Raji (cell line): ENCODE data around the gene ARRB1.

Experiments
- POLR2A ChIP-seq: IDR thresholded peaks from 2 replicates; pipeline ENCODE4 v1.6.1; 2011; ENCODE audit warnings: low read depth, low read length, control low read depth; ENCODE audit not compliant: insufficient read depth

ARRB1 gene

DNA sequence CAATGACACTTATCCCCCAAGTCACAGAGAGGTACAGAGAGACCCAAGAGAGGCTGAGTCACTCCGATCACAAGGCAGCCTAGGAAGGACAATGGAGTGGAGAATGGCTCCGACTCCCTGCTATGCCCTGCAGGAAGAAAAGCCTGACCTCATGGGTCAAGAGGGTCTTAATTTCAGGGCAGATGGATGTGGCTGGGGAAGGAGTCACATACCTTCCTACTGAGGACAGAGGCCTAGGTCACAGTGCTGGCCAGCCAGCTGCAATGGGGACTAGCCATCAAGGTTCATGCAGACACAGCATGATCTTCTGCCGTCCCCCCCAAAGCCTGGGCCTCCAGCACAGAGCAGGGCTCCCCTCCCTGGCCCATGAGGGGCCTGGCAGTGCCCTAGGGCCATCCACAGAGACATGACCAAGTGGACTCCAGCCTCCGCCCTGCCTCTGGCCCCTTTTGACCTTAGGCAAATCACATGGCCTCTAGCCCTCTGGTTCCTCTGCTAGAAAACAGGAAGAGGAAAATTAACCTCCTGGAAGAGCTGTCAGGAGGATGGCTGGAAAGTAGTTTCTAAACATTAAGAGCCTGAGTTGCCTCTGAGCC lies 1.8 kb downstream of the ARRB1 start:
- no peak for TF ChIP-seq POLR2A

DNA sequence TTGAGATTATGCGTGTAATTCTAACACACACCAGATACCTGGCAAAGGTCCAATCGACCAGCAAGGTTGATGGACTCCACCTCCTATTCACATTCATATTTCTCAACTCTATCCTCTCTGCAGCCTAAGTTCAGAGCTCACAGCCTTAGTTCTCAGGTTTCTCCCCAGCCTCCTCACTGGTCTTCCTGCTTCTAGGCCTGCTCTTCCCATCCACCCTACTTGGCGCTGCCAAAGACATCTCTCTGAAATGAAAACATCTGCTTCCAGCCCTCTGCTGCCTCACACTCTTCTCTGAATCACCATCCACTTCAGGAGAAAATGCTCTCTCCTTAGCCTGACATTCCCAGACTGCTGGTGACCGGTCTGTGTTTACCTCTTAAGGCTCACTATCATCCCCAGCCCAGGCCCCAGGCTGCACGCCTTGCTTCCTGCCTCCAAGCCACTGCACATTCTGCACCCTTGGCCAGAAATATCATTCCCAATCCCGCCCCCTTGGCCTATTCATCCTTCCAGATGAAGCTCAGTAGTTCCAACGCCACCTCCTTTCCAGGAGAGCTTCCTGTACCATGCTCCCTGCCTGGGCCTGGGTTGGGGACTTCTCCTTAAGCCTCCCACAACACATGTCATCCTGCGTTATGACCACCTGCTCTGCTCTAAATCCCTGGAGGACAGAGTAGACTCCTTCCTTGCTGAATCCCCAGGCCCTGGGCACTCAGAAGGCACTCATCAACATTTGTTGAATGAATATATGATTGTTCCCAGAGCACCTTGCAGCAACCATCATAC lies 3.5 kb downstream of the ARRB1 start:
- no peak for TF ChIP-seq POLR2A

DNA sequence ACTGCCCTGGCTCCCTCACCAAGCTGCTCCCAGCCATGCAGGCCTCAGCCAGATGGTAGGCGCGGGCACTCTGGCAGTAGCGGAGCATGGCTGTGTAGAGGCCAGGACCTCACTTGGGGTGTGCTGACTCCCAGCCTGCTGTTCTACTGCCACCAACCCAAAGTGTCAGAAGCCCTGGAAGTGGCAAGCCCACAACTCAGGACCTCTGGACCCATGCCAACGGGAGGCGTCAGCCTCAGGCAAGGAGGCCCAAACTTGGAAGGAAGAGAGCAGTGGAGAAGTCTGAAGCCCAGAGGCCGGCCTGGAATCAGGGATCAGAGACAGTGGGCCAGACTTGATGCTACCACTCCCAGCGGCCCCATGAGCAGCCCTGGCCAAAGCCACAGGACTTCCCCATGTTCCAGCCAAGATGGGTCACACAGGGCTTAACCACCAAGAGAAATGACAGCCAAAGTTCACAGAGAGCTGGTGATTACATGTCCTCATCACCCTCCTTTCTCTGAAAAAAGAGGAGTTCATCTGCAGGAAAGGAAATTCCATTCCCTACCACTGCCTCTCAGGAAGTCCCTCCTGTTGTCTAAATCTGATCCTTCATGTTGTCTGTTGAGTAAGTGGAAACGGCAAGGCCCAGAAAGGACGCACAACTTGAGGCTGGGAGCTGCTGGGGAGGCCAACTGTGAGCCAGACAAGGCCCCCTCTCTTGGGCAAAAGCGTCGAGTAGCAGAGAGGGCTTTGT lies 4.4 kb downstream of the ARRB1 start:
- TF ChIP-seq POLR2A: no peak

- TF ChIP-seq POLR2A: no peak
Measured at GRCh38 chr11:75346296-75346695, 5.2 kb downstream of the ARRB1 start.

- no peak for TF ChIP-seq POLR2A
Measured at GRCh38 chr11:75345455-75346160, 5.9 kb downstream of the ARRB1 start.

DNA sequence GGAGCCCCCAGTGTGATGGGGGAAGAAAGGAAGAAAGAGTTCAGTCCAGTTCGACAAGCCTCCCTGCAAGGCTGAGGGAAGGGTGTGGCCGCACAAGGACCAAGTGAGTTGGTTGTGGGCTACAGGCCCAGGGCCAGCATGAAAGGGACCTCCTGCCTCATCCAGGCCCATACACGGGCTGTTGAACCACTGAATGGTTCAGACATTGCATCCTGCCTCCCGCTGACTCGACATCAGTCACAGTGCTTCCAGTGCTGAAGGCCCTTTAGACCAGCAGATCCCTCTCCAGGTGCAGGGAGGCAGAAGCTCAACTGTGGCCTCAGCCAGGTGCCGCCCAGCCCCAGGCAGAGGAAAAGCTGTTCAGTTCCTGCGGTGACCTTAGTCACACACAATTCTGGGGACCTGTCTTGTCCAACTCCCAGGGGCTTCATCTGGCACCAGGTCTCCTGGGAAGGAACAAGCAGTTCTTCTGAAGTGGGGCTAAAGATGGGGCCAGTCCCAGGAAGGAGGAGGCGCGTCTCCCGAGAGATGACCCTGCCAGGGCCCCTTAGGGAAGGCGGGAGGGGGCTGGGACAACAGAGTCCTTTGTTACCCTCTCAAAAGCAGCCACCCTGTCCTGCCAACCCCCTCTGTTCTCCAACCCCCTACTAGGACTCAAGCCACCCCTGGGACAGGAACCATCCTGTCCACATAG lies 6.6 kb downstream of the ARRB1 start:
- no peak for TF ChIP-seq POLR2A

- TF ChIP-seq POLR2A: no peak
Measured at GRCh38 chr11:75344186-75344585, 7.3 kb downstream of the ARRB1 start.

- no peak for TF ChIP-seq POLR2A
Measured at GRCh38 chr11:75342966-75343870, 8.2 kb downstream of the ARRB1 start.

DNA sequence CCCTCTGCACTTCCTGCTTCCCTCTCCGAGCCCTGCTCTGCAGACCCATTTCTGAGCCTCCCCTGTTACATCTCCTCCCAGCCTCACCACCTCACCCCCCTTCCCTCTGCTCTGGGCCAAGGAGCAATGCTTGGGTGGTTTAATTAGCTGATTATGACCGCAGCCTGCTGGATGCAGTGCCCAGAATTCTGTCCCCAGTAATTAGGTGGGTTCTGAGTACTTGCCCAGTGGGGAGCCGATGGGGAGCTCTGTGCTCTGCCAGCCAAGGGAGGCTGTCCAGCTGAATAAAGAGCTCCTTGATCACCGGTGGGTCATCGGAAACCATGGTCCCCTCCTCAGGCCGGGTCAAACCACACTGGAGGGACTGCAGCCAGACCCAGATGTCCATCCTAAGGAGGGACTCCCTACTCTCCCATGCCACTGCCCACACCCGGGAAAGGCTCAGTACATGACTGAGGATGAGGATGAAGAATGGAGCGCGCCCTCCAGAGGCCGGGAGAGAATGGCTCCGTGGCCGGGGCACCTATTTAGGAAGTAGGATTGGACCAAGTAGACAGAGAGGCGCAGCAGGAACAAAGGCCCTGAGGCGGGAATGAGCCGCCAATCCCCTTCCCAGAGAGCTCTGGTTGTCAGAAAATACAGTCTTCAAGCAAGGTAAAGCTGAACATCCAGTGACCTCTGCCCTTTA lies 9.1 kb downstream of the ARRB1 start:
- no peak for TF ChIP-seq POLR2A

GRCh38 chr11:75341612-75342011 lies 9.8 kb downstream of the ARRB1 start:
- TF ChIP-seq POLR2A: no peak

DNA sequence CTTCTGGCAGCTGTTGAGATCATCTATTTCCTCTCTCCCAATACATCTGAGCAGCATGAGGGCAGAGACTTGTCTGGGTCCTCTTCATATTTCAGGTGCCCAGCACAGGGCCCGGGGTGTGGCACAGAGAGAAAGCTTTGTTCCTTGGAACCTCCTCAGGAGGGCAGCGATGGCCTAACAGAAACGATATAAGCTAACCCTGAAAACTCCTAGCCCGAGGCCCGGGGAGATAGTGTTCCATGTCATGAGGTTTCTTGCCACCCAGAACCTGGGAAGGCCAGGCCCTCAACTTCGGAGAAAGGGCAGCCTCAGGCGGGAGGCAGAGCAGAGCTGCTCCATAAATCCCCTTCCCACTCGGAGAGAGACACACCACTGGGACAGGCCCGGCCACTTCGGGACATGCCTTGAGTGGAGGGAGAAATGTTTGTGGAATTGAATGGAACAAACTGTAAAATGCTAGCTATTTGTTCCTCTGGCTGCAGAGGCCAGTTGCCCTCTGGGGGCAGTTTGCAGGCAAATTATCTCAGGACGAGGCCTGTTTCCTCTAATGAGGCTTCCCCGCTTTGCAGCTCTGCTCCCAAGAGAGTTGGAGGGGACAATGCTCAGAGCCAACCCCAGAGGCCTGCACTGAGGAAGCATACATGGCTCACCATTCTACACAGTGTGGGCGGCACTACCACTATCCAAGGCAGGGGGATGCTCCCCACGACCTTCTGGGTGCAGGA lies 11.6 kb downstream of the ARRB1 start:
- no peak for TF ChIP-seq POLR2A

GRCh38 chr11:75338516-75339208 lies 12.8 kb downstream of the ARRB1 start:
- no peak for TF ChIP-seq POLR2A

DNA sequence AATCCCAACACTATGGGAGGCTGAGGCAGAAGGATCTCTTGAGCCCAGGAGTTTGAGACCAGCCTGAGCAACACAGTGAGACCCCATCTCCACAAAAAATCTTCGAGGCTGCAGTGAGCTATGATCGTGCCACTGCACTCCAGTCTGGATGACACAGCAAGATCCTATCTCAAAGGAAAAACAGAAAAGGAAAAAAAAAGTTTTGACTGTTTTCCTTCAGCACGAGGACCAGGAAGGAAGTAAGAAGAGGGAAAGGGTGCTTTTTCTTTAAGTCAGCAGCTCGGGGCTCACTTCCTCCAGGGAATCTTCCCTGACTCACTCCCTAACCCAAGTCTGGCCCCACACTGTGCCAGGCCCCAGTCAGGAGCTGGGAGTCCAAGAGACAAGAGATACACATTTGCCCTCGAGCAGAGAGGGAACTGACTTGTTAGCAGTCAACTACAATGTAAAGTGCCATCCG lies 14.2 kb downstream of the ARRB1 start:
- TF ChIP-seq POLR2A: no peak
